Urinary bladder (tissue), 4 donors: ENCODE results near the gene DCUN1D3. TPM values are rescaled to one million over a fixed set of nuclear protein-coding genes. Genes with fewer than 3 reads are reported as not detected.

Experiments used
- DNase-seq: peaks from one replicate; pipeline ENCODE4 v3.0.0-alpha.2; 2015; ENCODE audit errors: extremely low spot score
- H3K27ac ChIP-seq: one replicate; pipeline ENCODE4 v1.5.1; 2013; ENCODE audit warnings: low read depth, mild to moderate bottlenecking, moderate library complexity
- H3K36me3 ChIP-seq: one replicate; pipeline ENCODE4 v1.6.1; 2013; ENCODE audit warnings: mild to moderate bottlenecking, moderate library complexity; ENCODE audit not compliant: insufficient read depth
- H3K4me1 ChIP-seq: one replicate; pipeline ENCODE4 v1.6.1; 2013; ENCODE audit warnings: mild to moderate bottlenecking, moderate library complexity; ENCODE audit not compliant: insufficient read depth
- H3K4me3 ChIP-seq: one replicate; pipeline ENCODE4 v1.5.1; 2013; ENCODE audit warnings: low read depth, low read length
- WGBS: extraction: QIAGEN DNeasy Blood & Tissue Kit; methylation state at CpG from one replicate; pipeline ENCODE4 v1.1.7; 2013; 5-methylcytosine and 5-hydroxymethylcytosine counted together
- polyA plus RNA-seq: library from polyadenylated mRNA; stranded (reverse); fragments of 200-250 nt; gene quantifications from one replicate; pipeline ENCODE4 v1.2.3, GENCODE V29; 2013
- total RNA-seq: library from RNA; depleted of rRNA; stranded (reverse); fragments of >200 nt; gene quantifications from one replicate; pipeline ENCODE4 v1.2.3, GENCODE V29; 2014
- donor health status: healthy with polysubstance abuse.
- donor health status: healthy.

The DCUN1D3 gene
- total and polyA plus RNA-seq, 2 donors = 6.8 to 13.0 TPM

DNA sequence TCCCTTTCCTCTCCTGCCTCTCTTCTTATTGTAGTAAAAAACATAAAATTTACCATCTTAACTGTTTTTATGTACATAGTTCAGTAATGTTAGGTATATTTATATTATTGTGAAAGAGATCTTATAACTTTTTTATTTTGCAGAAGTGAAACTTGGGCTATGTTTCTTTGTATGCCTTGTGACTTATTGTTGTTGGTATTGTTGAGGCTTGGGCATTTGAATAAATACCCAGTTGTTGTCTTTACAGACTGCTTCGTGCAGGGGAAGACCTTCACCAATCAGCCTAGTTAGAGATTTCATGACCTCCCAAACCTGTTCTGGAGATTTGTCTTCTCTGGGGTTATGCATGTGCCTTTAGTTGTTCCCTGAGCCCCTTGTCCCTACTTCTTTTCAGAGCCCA, 61.9 kb downstream of the DCUN1D3 start:
- no peaks in the 10 kb centered on the region for H3K4me1 ChIP-seq
- H3K27ac ChIP-seq = no peak overlapping the region
- DNase-seq = no peak
- H3K36me3 ChIP-seq = peaks cover 2% of the 10 kb centered on the region
- H3K4me3 ChIP-seq = no peak overlapping the region
- WGBS = 90% methylated on average over 1 of the region's 1 CpG

DNA sequence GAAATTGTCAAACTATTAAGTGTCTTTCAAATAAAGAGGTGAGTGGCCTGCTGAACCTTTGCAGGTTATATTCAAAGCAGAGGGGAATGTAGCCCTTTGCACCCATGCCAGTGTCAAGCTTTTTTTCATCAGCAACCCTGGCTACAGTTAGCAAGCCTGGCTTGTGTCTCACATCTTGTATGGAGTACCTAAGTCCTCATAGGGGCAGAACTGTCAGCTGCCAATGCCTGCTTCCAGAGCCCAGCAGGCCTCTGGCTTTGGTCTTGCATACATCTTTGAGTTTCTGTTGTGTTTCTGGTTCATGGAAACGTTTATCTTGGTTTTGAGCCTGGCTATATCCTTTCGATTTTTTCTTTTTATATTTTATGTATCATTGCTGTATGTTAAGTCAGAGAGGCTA, 67.1 kb downstream of the DCUN1D3 start:
- H3K27ac ChIP-seq = no peak overlapping the region
- H3K4me1 ChIP-seq = no peaks in the 10 kb centered on the region
- no peak overlapping the region for H3K4me3 ChIP-seq
- 67% methylated on average over 2 of the region's 2 CpGs for WGBS
- H3K36me3 ChIP-seq = peaks cover 2% of the 10 kb centered on the region
- DNase-seq = no peak

DNA sequence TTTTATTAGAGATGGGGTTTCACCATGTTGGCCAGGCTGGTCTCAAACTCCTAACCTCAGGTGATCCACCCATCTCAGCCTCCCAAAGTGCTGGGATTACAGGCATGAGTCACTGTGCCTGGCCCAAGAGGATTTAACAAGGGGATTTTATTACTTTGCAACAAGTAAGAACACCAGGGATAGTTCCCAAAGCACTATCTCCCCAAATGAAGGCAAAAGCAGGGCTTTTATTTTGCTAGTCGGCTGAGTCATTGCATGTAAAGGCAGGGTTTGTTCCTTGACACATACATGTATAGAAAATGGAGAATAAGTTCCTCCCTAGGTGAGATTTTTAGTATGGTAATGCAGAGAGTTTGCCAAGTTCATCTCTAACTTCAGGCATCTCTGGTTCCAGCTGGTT, 69.8 kb downstream of the DCUN1D3 start:
- DNase-seq = no peak
- Histone ChIP-seq H3K4me1 (no peaks in the 10 kb centered on the region), H3K4me3 (no peak overlapping the region), H3K27ac (no peak overlapping the region), H3K36me3 (no peaks in the 10 kb centered on the region)
- WGBS = 61% methylated on average over 1 of the region's 1 CpG

DNA sequence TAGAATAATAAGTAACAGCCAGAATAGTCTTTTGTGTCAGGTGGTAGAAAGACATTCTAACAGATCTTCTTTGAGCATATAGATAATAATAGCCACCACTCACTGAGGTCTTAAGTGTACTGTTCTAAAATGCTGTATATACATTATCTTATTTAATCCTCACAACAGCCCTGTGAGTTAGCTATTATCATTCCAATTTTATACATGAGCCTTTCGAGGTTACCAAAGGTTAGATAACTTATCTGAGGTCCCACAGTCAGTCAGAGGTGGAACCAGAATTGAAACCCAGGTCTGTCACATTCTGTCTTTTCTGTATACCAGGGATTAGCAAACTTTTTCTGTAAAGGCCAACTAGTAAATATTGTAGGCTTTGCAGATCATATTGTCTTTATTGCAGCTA, 70.6 kb downstream of the DCUN1D3 start:
- no peaks in the 10 kb centered on the region for H3K36me3 ChIP-seq
- H3K4me1 ChIP-seq = no peaks in the 10 kb centered on the region
- no peak overlapping the region for H3K27ac ChIP-seq
- no peak for DNase-seq
- WGBS = 83% methylated on average over 1 of the region's 1 CpG
- no peak overlapping the region for H3K4me3 ChIP-seq

DNA sequence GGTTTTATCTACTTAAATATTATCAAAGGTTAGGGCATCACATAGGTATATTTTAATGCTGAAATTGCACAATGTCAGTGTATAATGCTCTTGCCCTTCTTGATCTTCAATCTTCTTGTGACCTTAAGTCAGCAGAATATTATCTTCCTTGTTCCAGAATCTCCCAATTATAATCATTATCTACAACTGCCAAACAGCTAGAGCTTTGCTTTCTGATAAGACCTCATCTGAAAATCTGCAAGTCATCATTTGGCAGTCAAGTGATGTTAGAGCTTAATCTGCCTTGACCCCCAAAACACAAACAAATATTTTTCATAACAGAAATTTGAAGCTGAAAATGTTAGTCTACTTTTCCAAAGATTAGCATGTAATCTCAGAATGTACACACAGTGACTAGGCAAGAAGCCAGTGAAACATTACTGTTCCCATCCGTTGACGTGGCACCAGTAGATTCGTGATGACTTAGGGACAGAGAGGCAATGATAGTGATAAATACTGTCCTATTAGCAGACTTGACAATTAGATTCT, 74.1 kb downstream of the DCUN1D3 start:
- 25% methylated on average over 3 of the region's 3 CpGs for WGBS
- no peaks in the 10 kb centered on the region for H3K4me1 ChIP-seq
- no peak overlapping the region for H3K27ac ChIP-seq
- H3K4me3 ChIP-seq = no peak overlapping the region
- DNase-seq = no peak
- no peaks in the 10 kb centered on the region for H3K36me3 ChIP-seq

DNA sequence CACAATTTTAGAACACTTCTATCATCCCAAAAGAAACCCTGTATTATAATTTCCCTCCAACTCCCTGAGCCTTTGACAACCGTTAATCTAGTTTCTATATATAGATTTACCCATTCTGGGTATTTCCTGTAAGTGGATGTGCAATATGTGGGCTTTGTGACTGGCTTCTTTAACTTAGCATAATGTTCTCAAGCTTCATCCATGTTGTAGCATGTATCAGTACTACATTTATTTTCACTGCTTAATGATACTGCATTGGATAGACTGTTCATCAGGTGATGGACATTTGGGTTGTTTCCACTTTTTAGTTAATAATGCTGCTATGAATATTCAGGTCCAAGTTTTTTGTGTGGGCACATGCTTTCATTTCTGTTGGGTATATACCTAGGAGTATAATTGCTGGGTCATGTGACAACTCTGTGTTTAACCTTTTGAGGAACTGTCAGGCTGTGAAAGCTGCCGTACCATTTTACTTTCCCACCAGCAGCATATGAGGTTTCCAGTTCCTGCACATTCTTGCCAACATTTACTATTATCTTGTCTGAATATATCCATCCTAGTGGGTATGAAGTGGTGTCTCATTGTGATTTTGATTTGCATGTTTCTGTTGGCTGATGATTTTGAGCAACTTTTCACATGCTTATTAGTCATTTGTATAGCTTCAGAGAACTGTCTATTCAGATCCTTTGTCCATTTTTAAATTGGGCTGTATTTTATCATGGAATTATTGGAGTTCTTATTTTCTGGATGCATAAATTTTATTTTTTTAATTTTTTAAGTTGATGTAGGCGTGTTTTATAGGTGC, 77.4 kb downstream of the DCUN1D3 start:
- H3K4me1 ChIP-seq = no peaks in the 10 kb centered on the region
- H3K4me3 ChIP-seq = no peak overlapping the region
- 83% methylated on average over 3 of the region's 3 CpGs for WGBS
- no peak overlapping the region for H3K27ac ChIP-seq
- H3K36me3 ChIP-seq = no peaks in the 10 kb centered on the region
- DNase-seq = no peak

DNA sequence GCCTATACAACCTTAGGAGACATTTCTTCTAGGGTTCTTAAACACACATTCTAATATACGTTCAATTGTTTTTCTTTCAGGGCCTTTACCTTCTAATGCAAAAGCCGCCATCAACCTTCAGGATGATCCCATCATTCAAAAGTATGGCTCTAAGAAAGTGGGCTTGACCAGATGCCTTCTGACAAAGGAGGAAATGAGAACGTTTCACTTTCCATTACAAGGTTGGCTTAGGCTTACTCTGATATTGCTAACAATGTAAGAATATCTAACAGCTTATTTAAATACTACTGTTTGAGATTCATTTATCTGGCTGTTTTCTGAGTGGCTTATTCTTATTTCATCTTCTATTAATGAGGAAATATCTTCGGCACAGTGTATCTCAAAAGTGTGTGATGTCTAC, 78.5 kb downstream of the DCUN1D3 start:
- WGBS = 90% methylated on average over 4 of the region's 4 CpGs
- DNase-seq = no peak
- Histone ChIP-seq H3K4me3 (no peak overlapping the region), H3K36me3 (no peaks in the 10 kb centered on the region), H3K27ac (no peak overlapping the region), H3K4me1 (no peaks in the 10 kb centered on the region)

DNA sequence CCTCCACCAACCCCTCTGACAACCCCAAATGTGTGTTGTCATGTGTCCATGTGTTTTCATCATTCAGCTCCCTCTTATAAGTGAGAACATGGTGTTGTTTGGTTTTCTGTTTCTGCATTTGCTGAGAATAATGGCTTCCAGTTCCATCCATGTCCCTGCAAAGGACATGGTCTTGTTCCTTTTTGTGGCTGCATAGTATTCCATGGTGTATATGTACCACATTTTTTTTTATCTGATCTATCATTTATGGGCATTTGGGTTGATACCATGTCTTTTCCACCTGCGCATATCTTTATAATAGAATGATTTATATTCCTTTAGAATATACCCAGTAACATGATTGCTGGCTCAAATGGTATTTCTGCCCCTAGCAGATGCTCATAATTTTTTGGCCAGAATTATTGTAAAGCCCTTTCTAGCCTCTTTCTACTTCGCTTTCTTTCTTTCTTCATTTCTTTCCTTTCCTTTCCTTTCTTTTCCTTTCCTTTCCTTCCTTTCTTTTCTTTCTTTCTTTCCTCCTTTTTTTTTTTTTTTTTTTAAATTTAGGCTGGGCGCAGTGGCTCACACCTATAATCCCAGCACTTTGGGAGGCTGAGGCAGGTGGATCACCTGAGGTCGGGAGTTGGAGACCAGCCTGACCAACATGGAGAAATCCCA, 81.1 kb downstream of the DCUN1D3 start:
- H3K4me3 ChIP-seq = no peak overlapping the region
- DNase-seq = no peak
- no peak overlapping the region for H3K27ac ChIP-seq
- H3K4me1 ChIP-seq = no peaks in the 10 kb centered on the region
- WGBS = 98% methylated on average over 4 of the region's 4 CpGs
- peaks cover 1% of the 10 kb centered on the region for H3K36me3 ChIP-seq

DNA sequence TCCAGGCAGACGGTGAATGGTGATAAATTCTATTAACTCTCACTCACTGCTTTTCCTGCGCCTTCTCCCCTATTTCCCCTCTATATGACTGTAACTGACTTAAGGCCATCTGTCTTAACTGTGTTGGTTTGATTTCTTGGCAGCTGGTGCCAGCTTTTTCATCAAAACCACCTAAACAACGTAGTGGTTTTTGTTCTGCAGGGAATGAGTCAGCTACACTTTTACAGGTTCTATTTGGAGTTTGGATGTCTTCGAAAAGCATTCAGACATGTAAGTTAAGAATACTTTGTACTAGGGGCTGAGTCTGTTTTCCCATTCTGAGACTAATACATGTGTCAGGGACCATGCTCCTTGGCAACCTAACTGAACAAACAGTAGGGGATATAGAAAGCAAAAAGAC, 85.4 kb downstream of the DCUN1D3 start:
- no peak overlapping the region for H3K27ac ChIP-seq
- no peak for DNase-seq
- H3K4me3 ChIP-seq = no peak overlapping the region
- peaks cover 1% of the 10 kb centered on the region for H3K36me3 ChIP-seq
- no peaks in the 10 kb centered on the region for H3K4me1 ChIP-seq
- 80% methylated on average over 4 of the region's 4 CpGs for WGBS

DNA sequence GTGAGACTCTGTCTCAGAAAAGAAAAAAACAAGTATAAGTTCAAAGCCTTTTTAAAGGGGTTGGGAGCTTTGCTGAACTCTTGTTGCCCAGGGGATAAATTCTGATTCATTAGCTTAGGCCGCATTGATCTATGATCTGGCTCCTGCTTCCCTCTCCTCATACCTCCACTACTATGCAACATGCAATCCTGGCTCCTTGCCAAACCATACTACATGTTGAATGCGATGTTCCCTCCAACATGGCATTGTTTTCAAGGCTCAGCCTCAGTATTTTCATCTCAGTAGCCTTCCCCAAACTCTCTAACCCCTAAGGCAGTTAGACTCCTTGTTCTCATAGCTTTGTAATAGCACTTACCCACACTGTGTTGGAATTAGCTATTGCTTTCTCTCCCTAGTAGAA, 87.6 kb downstream of the DCUN1D3 start:
- no peak overlapping the region for H3K4me3 ChIP-seq
- 85% methylated on average over 2 of the region's 2 CpGs for WGBS
- no peak overlapping the region for H3K27ac ChIP-seq
- H3K36me3 ChIP-seq = peaks cover 1% of the 10 kb centered on the region
- H3K4me1 ChIP-seq = no peaks in the 10 kb centered on the region
- DNase-seq = no peak

DNA sequence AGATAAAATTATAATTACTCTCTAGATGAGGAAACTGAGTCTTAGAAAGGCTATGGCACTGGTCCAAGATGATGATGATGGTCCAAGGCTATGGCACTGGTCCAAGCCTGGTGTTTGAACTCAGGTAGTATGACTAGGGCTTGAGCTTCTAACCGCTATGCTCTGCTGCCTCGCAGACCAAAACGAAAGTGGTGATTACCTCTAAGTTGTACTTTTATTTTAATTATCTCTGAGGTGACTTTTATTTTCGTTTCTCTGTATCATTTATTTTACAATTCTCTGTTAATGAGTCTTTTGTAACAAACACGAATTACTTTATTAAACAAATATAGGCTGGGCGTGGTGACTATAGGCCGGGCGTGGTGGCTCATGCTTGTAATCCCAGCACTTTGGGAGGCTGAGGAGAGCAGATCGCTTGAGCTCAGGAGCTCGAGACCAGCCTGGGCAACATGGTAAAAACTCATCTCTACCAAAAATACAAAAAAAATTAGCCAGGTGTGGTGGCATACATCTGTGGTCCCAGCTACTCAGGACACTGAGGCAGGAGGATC, 88.2 kb downstream of the DCUN1D3 start:
- 92% methylated on average over 10 of the region's 10 CpGs for WGBS
- no peak for DNase-seq

DNA sequence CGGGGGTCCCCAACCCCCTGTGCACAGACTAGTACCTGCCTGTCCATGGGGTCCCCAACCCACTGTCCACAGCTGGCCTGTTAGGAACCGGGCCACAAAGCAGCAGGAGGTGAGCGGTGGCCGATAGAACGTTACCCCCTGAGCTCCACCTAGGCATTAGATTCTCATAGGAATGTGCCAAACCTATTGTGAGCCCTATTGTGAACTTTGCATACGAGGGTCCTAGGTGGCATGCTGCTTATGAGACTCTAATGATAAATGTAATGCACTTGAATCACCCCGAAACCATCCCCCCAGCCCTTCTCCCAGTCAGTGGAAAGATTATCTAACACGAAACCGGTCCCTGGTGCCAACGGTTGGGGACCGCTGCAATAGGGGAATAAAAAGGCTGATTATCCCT, 92.3 kb downstream of the DCUN1D3 start:
- Histone ChIP-seq H3K4me3 (no peak overlapping the region), H3K27ac (no peak overlapping the region), H3K4me1 (no peaks in the 10 kb centered on the region), H3K36me3 (no peaks in the 10 kb centered on the region)
- no peak for DNase-seq
- WGBS = 92% methylated on average over 11 of the region's 11 CpGs

More for the DNA sequence above, 88.2 kb downstream of the DCUN1D3 start:
- H3K36me3 ChIP-seq = peaks cover 1% of the 10 kb centered on the region
- H3K27ac ChIP-seq = no peak overlapping the region
- no peaks in the 10 kb centered on the region for H3K4me1 ChIP-seq
- no peak overlapping the region for H3K4me3 ChIP-seq

DNA sequence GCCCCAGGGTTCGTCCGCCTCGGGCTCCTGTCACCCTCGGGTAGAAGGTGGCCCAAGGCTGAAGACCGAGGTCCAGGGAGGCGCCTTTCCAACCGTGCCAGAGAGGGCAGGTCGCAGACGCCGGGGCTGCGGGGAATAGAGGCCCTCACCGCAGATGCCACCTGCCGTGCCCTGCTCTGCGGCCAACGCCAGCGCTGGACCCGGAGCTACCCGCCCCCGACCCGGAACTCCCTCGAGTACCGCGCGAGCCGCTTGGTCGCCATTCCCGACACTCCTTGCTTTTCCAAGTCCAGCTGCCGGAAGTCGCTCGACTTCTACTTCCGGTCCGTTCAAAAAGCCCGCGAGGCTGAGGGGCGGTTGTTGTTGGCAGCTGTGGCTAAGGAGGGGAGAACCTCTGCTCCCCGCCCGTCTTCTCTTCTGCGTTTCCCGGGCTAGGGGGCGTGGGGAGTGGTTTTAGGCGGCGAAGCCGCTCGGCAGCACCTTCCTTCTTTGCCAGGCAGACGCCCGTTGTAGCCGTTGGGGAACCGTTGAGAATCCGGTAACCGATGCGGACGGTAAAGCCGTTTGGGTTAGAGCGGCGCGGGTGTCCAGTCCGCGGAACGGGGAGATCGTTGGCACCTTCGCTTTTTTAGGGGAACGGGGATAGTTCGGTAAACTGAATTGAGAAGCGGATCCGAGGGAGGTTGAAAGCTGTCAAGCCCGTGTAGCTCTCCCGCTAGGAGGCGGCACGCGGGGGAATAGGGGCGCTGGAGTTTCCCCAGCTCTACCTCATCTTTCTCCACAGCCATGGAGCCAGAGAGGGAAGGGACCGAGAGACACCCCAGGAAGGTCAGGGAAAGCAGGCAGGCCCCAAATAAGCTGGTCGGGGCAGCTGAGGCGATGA, 93.7 kb downstream of the DCUN1D3 start, which contains the start of the genes ERI2 and REXO5:
Gene ERI2 (minus strand): TSS at position 305 of the 883 bp plus-strand sequence. CDS start 42 bp downstream, at position 263.
Gene REXO5 (plus strand): TSS at position 360 of the 883 bp plus-strand sequence. CDS start 427 bp downstream, at position 787.
- Histone ChIP-seq H3K27ac (peak within 1 kb of the TSS; percentile 88), H3K4me1 (no peaks in the 10 kb centered on the region), H3K4me3 (peak within 1 kb of the TSS; percentile 68), H3K36me3 (no peaks in the 10 kb centered on the region)
- DNase-seq = peak; percentile 92
- under 1% methylated on average over 74 of the region's 74 CpGs for WGBS
